Type B pancreatic cell (in vitro differentiated cells): Measurements from ENCODE around the gene ARVCF. TPM values are rescaled to one million over a fixed set of nuclear protein-coding genes. Genes with fewer than 3 reads are reported as not detected.
A peak's percentile ranks its signal among the peaks of the same experiment; 100 is the strongest.

Experiments used
- DNase-seq: peaks from one replicate; pipeline ENCODE4 v3.0.0; 2021; ENCODE audit warnings: mixed read lengths; ENCODE audit not compliant: unreplicated experiment; ENCODE audit errors: extremely low spot score
- H3K27ac Mint-ChIP-seq: 2 replicates; pipeline ENCODE4 v1.8.0; 2021; ENCODE audit warnings: mild to moderate bottlenecking, mixed read lengths
- H3K27me3 Mint-ChIP-seq: 2 replicates; pipeline ENCODE4 v1.8.0; 2021; ENCODE audit warnings: mixed read lengths
- H3K36me3 Mint-ChIP-seq: 2 replicates; pipeline ENCODE4 v1.8.0; 2021; ENCODE audit warnings: mixed read lengths
- H3K4me1 Mint-ChIP-seq: one replicate; pipeline ENCODE4 v1.8.0; 2021; ENCODE audit warnings: mixed read lengths; ENCODE audit not compliant: unreplicated experiment
- H3K4me3 Mint-ChIP-seq: 2 replicates; pipeline ENCODE4 v1.8.0; 2021; ENCODE audit warnings: mild to moderate bottlenecking, mixed read lengths
- H3K9me3 Mint-ChIP-seq: 2 replicates; pipeline ENCODE4 v1.8.0; 2021; ENCODE audit warnings: mixed read lengths
- CTCF ChIP-seq: fragments of 200-600 bp; sonication (generic); conservative IDR thresholded peaks from 2 replicates; pipeline ENCODE4 v1.5.0; 2021; ENCODE audit warnings: antibody characterized with exemption, mild to moderate bottlenecking
- total RNA-seq: library from RNA; stranded (reverse); gene quantifications from 2 replicates; pipeline ENCODE4 v1.2.1, GENCODE V29; 2021; ENCODE audit warnings: low replicate concordance

The ARVCF gene
- total RNA-seq, 1 donor from 2014 or later, result 55.3 TPM

GRCh38 chr22:19968450-19968891 is 48.2 kb downstream of the ARVCF start:
- Mint-ChIP-seq H3K9me3 (no peaks in the 10 kb centered on the region), H3K36me3 (peaks cover 5% of the 10 kb centered on the region)

GRCh38 chr22:19967850-19968449 is 48.7 kb downstream of the ARVCF start:
- Mint-ChIP-seq H3K9me3 (no peaks in the 10 kb centered on the region), H3K4me1 (peaks cover 12% of the 10 kb centered on the region), H3K4me3 (no peak overlapping the region), H3K27me3 (no peaks in the 10 kb centered on the region), H3K27ac (peak overlapping the region; percentile 75), H3K36me3 (peaks cover 5% of the 10 kb centered on the region)
- no peak for DNase-seq
- TF ChIP-seq CTCF, result no peak

More at GRCh38 chr22:19968450-19968891, 48.2 kb downstream of the ARVCF start:
- Mint-ChIP-seq H3K4me3 (no peak overlapping the region), H3K27me3 (no peaks in the 10 kb centered on the region), H3K4me1 (peaks cover 12% of the 10 kb centered on the region), H3K27ac (no peak overlapping the region)
- no peak for TF ChIP-seq CTCF
- no peak for DNase-seq

GRCh38 chr22:19966908-19967750 is 49.5 kb downstream of the ARVCF start:
- Mint-ChIP-seq H3K4me3 (peak overlapping the region; percentile 59), H3K9me3 (no peaks in the 10 kb centered on the region), H3K36me3 (peaks cover 5% of the 10 kb centered on the region), H3K27ac (peak overlapping the region; percentile 75), H3K4me1 (peaks cover 12% of the 10 kb centered on the region), H3K27me3 (no peaks in the 10 kb centered on the region)
- DNase-seq, result no peak
- no peak for TF ChIP-seq CTCF

- Mint-ChIP-seq H3K27ac (peak overlapping the region; percentile 70), H3K27me3 (no peaks in the 10 kb centered on the region)
- DNase-seq, result no peak
Measured at GRCh38 chr22:19965771-19966709, 50.6 kb downstream of the ARVCF start.

More at GRCh38 chr22:19965771-19966709, 50.6 kb downstream of the ARVCF start:
- H3K36me3 Mint-ChIP-seq, result peaks cover 5% of the 10 kb centered on the region
- peak; percentile 73 for TF ChIP-seq CTCF
- H3K4me1 Mint-ChIP-seq, result peaks cover 12% of the 10 kb centered on the region
- no peaks in the 10 kb centered on the region for H3K9me3 Mint-ChIP-seq
- H3K4me3 Mint-ChIP-seq, result no peak overlapping the region
